ENCODE measurements around the gene ALPL.
"Not testable (repeated sequence)": the region's sequence is repeated elsewhere in the genome, so short reads cannot be mapped to it uniquely, and the experiment has no call there.

ALPL gene

DNA sequence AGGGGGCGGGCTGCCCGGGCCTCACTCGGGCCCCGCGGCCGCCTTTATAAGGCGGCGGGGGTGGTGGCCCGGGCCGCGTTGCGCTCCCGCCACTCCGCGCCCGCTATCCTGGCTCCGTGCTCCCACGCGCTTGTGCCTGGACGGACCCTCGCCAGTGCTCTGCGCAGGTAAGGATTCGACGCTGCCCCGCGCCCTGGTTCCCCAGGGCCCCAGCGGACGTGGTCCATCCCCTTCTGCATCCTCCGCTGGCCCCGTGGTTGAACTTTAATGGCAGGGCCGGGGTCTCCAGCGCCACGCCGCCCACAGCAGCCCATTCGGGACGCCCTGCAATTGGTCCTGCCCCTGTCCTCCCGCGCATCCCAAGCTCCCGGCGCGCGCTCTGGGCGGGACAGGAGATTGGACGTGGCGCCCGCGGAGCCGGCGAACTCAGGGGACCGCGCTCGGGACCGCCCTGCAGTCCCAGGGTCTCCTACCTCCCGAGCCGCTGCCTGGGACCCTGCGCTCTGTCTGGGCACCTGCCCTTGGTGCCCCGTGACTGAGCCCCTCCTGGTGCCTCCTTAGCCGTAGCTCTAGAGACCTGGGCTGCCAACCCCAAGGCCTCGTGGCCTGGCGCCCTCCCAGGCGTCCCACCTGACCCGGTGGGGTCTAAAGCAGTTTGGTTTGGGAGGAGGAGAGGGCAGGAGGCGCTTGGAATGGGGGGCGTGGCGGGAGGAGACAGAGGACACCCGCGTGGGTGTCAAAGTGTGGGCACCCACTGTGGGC is at the start of gene ALPL:
Gene ALPL, plus strand, starts transcription at position 73 of the 762 bp plus-strand sequence. CDS start 44,659 bp downstream, outside the sequence.
- Histone ChIP-seq H3K4me1 (ENCODE audit: low read length) (peaks cover 22% of the 10 kb centered on the region), H3K9ac (ENCODE audit: low read length) (peak within 1 kb of the TSS; percentile 50), H4K20me1 (ENCODE audit: insufficient read depth, low read length) (no peaks in the 10 kb centered on the region), H3K27me3 (ENCODE audit: low read depth, low read length) (no peaks in the 10 kb centered on the region), H3K79me2 (ENCODE audit: low read length) (no peaks in the 10 kb centered on the region), H3K4me3 (ENCODE audit: low read length) (peak within 1 kb of the TSS; percentile 72), H2AFZ (ENCODE audit: low read depth, low read length) (peak within 1 kb of the TSS; percentile 89), H3K36me3 (replicated peaks; ENCODE audit: low read depth, low read length) (no peaks in the 10 kb centered on the region), H3K9me3 (ENCODE audit: insufficient read depth, low read length) (no peaks in the 10 kb centered on the region), H3K27ac (ENCODE audit: low read length) (no peak within 1 kb of the TSS), H3K4me2 (ENCODE audit: low read length) (peak within 1 kb of the TSS; percentile 96)
- no peak for TF ChIP-seq CTCF (IDR thresholded peaks at IDR 0.05; ENCODE audit: low read depth, low read length)
- no peak for TF ChIP-seq EZH2phosphoT487 (IDR thresholded peaks at IDR 0.05; ENCODE audit: low read depth)

DNA sequence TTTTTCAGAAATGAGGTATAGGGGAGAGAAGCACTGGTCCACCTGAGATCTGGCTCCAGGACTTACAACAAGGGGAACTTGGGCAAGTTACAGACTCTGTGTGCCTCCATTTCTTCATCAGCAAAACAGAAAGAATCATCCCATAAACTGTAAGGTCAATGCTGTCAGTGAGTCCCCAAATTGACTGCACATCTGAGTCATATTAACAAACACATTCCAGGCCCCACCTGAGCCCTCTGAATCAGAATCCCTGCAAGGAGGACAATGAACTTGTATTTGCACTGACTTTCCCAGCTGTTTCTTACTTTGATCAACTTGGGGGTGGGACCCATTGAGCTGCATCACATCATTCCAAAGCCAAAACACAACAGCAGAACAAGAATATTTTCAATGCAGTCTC is 44.1 kb upstream of the ALPL start:
- H3K36me3 ChIP-seq (replicated peaks; ENCODE audit: low read depth, low read length); H2AFZ ChIP-seq (ENCODE audit: low read depth, low read length); H4K20me1 ChIP-seq (ENCODE audit: insufficient read depth, low read length); H3K79me2 ChIP-seq (ENCODE audit: low read length); H3K4me3 ChIP-seq (ENCODE audit: low read length); H3K4me1 ChIP-seq (ENCODE audit: low read length); H3K27me3 ChIP-seq (ENCODE audit: low read depth, low read length); H3K9me3 ChIP-seq (ENCODE audit: insufficient read depth, low read length); H3K4me2 ChIP-seq (ENCODE audit: low read length); H3K9ac ChIP-seq (ENCODE audit: low read length); H3K27ac ChIP-seq (ENCODE audit: low read length): not testable (repeated sequence)

DNA sequence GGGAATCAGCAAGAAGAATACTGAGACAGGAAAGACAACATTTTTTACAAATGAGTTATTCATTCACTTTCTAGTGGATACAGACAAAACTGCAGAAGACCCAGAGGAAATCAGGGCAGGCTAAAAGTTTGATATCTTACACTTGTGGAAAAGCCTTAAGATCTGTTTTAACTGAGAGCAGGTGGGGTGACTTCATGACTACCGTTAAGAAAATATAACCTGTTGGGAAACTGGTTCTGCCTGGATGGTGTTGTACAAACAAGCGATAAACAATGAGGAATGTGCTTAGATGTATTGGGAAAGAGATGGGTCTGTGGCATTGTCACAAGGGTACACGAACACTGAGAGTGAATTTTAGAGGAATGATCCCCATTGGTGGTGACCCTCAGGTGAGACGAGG is 41.3 kb upstream of the ALPL start:
- not testable (repeated sequence) for H3K9me3 ChIP-seq (ENCODE audit: insufficient read depth, low read length); H2AFZ ChIP-seq (ENCODE audit: low read depth, low read length); H3K4me1 ChIP-seq (ENCODE audit: low read length); H3K4me2 ChIP-seq (ENCODE audit: low read length); H3K79me2 ChIP-seq (ENCODE audit: low read length); H3K36me3 ChIP-seq (replicated peaks; ENCODE audit: low read depth, low read length); H3K9ac ChIP-seq (ENCODE audit: low read length); H3K27me3 ChIP-seq (ENCODE audit: low read depth, low read length); H4K20me1 ChIP-seq (ENCODE audit: insufficient read depth, low read length); H3K4me3 ChIP-seq (ENCODE audit: low read length); H3K27ac ChIP-seq (ENCODE audit: low read length)

DNA sequence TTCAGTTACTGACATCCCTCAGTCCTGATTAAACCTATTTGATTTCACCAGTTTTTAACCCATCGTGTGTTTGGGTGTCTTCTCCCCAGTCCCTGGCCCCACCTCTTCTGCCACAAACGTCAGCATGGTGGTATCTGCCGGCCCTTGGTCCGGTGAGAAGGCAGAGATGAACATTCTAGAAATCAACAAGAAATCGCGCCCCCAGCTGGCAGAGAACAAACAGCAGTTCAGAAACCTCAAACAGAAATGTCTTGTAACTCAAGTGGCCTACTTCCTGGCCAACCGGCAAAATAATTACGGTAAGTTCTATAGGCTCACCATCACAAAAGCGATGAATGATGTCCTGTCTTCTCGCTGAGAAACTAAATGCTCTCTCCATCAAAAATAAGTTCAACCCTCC is 40.6 kb upstream of the ALPL start:
- Histone ChIP-seq H3K4me1 (ENCODE audit: low read length) (no peaks in the 10 kb centered on the region), H2AFZ (ENCODE audit: low read depth, low read length) (no peak overlapping the region)
- TF ChIP-seq CTCF (IDR thresholded peaks at IDR 0.05; ENCODE audit: low read depth, low read length) (peak; percentile 27; the same call in 1 of the 2 replicates), EZH2phosphoT487 (IDR thresholded peaks at IDR 0.05; ENCODE audit: low read depth) (no peak)

DNA sequence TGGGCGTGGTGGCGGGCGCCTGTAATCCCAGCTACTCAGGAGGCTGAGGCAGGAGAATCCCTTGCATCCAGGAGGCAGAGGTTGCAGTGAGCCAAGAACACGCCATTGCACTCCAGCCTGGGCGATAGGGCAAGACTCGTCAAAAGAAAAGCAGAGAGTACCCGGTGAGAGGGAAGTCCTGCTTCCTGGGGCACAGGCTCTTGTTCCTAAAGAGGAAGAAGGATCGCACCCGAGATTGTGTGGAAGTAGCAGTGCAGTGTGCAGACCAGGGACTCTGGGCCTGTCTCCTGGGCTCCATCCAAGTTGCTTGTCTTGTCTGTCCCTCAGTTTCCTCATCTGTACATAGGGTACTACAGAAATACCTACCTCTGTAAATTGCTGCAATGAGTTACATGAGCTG is 39.6 kb upstream of the ALPL start:
- H3K4me2 ChIP-seq (ENCODE audit: low read length), result no peak overlapping the region
- no peak overlapping the region for H3K9ac ChIP-seq (ENCODE audit: low read length)
- no peaks in the 10 kb centered on the region for H3K36me3 ChIP-seq (replicated peaks; ENCODE audit: low read depth, low read length)
- H3K27me3 ChIP-seq (ENCODE audit: low read depth, low read length), result no peaks in the 10 kb centered on the region
- H2AFZ ChIP-seq (ENCODE audit: low read depth, low read length), result no peak overlapping the region
- H3K9me3 ChIP-seq (ENCODE audit: insufficient read depth, low read length), result no peaks in the 10 kb centered on the region
- H3K79me2 ChIP-seq (ENCODE audit: low read length), result no peaks in the 10 kb centered on the region
- H3K4me1 ChIP-seq (ENCODE audit: low read length), result no peaks in the 10 kb centered on the region
- no peak overlapping the region for H3K4me3 ChIP-seq (ENCODE audit: low read length)
- H3K27ac ChIP-seq (ENCODE audit: low read length), result no peak overlapping the region
- no peak for TF ChIP-seq CTCF (IDR thresholded peaks at IDR 0.05; ENCODE audit: low read depth, low read length)
- H4K20me1 ChIP-seq (ENCODE audit: insufficient read depth, low read length), result no peaks in the 10 kb centered on the region

More for the DNA sequence above, 40.6 kb upstream of the ALPL start:
- no peaks in the 10 kb centered on the region for H3K9me3 ChIP-seq (ENCODE audit: insufficient read depth, low read length)
- H3K4me2 ChIP-seq (ENCODE audit: low read length), result no peak overlapping the region
- H3K27ac ChIP-seq (ENCODE audit: low read length), result no peak overlapping the region
- H4K20me1 ChIP-seq (ENCODE audit: insufficient read depth, low read length), result no peaks in the 10 kb centered on the region
- H3K4me3 ChIP-seq (ENCODE audit: low read length), result no peak overlapping the region
- no peaks in the 10 kb centered on the region for H3K27me3 ChIP-seq (ENCODE audit: low read depth, low read length)
- H3K9ac ChIP-seq (ENCODE audit: low read length), result no peak overlapping the region
- no peaks in the 10 kb centered on the region for H3K79me2 ChIP-seq (ENCODE audit: low read length)
- H3K36me3 ChIP-seq (replicated peaks; ENCODE audit: low read depth, low read length), result no peaks in the 10 kb centered on the region

Measured in OCI-LY3 (cell line).